Renal cortex interstitium (tissue), 15 donors: ENCODE measurements around the gene MPLKIP. TPM values are rescaled to one million over a fixed set of nuclear protein-coding genes. Genes with fewer than 3 reads are reported as not detected.
"Not testable (repeated sequence)": the region's sequence is repeated elsewhere in the genome, so short reads cannot be mapped to it uniquely, and the experiment has no call there.

Experiments used
- DNase-seq, 11 donors: peaks; one replicate each; pipeline ENCODE4 v3.0.0-alpha.2; 2013; ENCODE audit warnings: low read depth in 9 of 11, low spot score in 4 of 11; ENCODE audit errors: extremely low read depth in 1 of 11
- long read RNA-seq, 16 experiments: transcript quantifications; one replicate each; lab custom pipeline, GENCODE V29; 2026
- polyA plus RNA-seq, 3 donors: library from polyadenylated mRNA; unstranded; fragments of 120-200 nt; gene quantifications; one replicate each; pipeline ENCODE4 v1.2.1, GENCODE V29; 2013; ENCODE audit not compliant: insufficient read length in 3 of 3

The MPLKIP gene
- polyA plus RNA-seq, result 10 to 100 TPM; 45.0 to 45.4 (median 45.1) TPM
- long read RNA-seq, donor 1, full-length matches to known transcripts, result 35 of 35 reads
- long read RNA-seq, donor 1, partial matches to known transcripts, result 0 of 35 reads
- long read RNA-seq, donor 1, other reads (novel, unspliced or antisense), result 0 of 35 reads
- long read RNA-seq, donor 2, full-length matches to known transcripts, result 36 of 36 reads
- long read RNA-seq, donor 2, partial matches to known transcripts, result 0 of 36 reads
- long read RNA-seq, donor 2, other reads (novel, unspliced or antisense), result 0 of 36 reads
- long read RNA-seq, donor 3, full-length matches to known transcripts, result 69 of 69 reads
- long read RNA-seq, donor 3, partial matches to known transcripts, result 0 of 69 reads
- long read RNA-seq, donor 3, other reads (novel, unspliced or antisense), result 0 of 69 reads
- long read RNA-seq, donor 4, full-length matches to known transcripts, result 35 of 42 reads
- long read RNA-seq, donor 4, partial matches to known transcripts, result 7 of 42 reads
- long read RNA-seq, donor 4, other reads (novel, unspliced or antisense), result 0 of 42 reads
- long read RNA-seq, donor 5, result 0 reads
- long read RNA-seq, donor 6, full-length matches to known transcripts, result 30 of 30 reads
- long read RNA-seq, donor 6, partial matches to known transcripts, result 0 of 30 reads
- long read RNA-seq, donor 6, other reads (novel, unspliced or antisense), result 0 of 30 reads
- long read RNA-seq, donor 7, full-length matches to known transcripts, result 50 of 81 reads
- long read RNA-seq, donor 7, partial matches to known transcripts, result 31 of 81 reads
- long read RNA-seq, donor 7, other reads (novel, unspliced or antisense), result 0 of 81 reads
- long read RNA-seq, donor 8, result 0 reads
- long read RNA-seq, donor 9, full-length matches to known transcripts, result 32 of 32 reads
- long read RNA-seq, donor 9, partial matches to known transcripts, result 0 of 32 reads
- long read RNA-seq, donor 9, other reads (novel, unspliced or antisense), result 0 of 32 reads
- long read RNA-seq, donor 10, full-length matches to known transcripts, result 40 of 40 reads
- long read RNA-seq, donor 10, partial matches to known transcripts, result 0 of 40 reads
- long read RNA-seq, donor 10, other reads (novel, unspliced or antisense), result 0 of 40 reads
- long read RNA-seq, donor 11, full-length matches to known transcripts, result 27 of 33 reads
- long read RNA-seq, donor 11, partial matches to known transcripts, result 6 of 33 reads
- long read RNA-seq, donor 11, other reads (novel, unspliced or antisense), result 0 of 33 reads
- long read RNA-seq, donor 12, full-length matches to known transcripts, result 25 of 40 reads
- long read RNA-seq, donor 12, partial matches to known transcripts, result 15 of 40 reads
- long read RNA-seq, donor 12, other reads (novel, unspliced or antisense), result 0 of 40 reads
- long read RNA-seq, donor 13, result 0 reads
- long read RNA-seq, donor 14, full-length matches to known transcripts, result 44 of 50 reads
- long read RNA-seq, donor 14, partial matches to known transcripts, result 6 of 50 reads
- long read RNA-seq, donor 14, other reads (novel, unspliced or antisense), result 0 of 50 reads
- long read RNA-seq, donor 15, full-length matches to known transcripts, result 29 of 29 reads
- long read RNA-seq, donor 15, partial matches to known transcripts, result 0 of 29 reads
- long read RNA-seq, donor 15, other reads (novel, unspliced or antisense), result 0 of 29 reads
- long read RNA-seq, donor 16, full-length matches to known transcripts, result 98 of 98 reads
- long read RNA-seq, donor 16, partial matches to known transcripts, result 0 of 98 reads
- long read RNA-seq, donor 16, other reads (novel, unspliced or antisense), result 0 of 98 reads

DNA sequence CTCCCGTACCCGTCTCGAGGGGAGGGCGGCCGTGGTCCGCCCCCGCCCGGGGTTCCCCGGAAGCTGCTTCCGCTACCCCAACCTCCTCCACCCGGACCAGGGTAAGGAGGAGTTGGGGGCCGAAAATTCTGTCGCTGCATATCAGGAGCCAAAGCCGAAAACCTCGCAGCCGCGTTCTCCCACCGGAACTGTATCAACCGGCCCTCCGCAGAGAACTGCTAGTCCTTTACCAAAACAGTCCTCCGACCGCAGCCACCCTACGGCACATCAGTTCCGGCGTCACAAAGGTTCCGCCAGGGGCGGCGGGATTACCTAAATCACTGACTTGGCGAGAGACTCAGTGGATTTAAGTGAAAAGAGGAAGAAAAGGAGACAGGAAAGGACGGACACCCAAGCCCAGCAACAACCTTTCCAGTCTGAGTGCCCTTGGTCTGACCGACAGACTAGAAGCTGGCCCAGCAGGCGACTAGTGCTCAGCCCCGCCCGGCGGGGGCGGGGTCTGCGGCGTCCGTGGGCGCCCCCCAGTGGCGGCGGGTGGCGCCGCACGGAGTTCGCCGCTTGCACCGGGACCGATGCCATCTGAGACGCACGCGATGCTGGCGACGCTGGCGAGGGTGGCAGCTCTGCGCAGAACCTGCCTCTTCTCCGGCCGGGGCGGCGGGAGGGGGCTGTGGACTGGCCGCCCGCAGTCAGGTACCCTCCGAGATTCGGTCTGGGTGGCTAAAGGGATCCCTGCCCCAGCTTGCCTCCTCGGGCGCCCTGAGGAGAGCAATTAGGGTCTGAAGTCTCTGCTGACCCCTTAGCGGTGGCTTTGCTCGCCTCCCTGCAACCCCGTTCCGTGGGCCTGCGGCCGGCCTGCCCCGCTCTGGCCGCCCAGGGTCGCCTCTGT is at the start of gene MPLKIP, which contains the start of gene SUGCT:
MPLKIP (minus strand) TSS at position 195 of the 889 bp plus-strand sequence; CDS start at position 140, 55 bp downstream.
SUGCT (plus strand) TSS at position 578 of the 889 bp plus-strand sequence.
- DNase-seq, result peak; percentile 72 to 95 (median 85)

- no peak for DNase-seq
Measured at GRCh38 chr7:40182452-40182851, 48.0 kb upstream of the MPLKIP start.

DNA sequence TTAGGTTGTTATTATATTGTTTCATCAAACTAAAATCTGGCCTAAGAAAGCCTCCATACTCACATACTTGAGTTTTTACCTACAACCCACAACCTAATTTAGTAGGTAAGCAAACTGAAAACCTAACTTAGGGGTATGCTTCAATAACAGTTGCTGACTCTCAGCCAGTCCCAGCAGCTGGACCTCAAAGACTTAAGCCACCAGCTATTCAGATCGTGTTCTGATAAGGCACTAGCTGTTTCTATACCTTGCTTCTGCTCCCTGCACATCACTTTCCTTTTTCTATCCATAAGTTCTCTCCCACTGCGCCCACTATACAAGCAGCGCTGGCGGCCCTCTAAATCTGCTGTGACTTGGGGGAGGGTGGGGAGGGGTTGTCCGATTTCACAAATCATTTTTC is 42.6 kb upstream of the MPLKIP start:
- DNase-seq, result no peak

DNA sequence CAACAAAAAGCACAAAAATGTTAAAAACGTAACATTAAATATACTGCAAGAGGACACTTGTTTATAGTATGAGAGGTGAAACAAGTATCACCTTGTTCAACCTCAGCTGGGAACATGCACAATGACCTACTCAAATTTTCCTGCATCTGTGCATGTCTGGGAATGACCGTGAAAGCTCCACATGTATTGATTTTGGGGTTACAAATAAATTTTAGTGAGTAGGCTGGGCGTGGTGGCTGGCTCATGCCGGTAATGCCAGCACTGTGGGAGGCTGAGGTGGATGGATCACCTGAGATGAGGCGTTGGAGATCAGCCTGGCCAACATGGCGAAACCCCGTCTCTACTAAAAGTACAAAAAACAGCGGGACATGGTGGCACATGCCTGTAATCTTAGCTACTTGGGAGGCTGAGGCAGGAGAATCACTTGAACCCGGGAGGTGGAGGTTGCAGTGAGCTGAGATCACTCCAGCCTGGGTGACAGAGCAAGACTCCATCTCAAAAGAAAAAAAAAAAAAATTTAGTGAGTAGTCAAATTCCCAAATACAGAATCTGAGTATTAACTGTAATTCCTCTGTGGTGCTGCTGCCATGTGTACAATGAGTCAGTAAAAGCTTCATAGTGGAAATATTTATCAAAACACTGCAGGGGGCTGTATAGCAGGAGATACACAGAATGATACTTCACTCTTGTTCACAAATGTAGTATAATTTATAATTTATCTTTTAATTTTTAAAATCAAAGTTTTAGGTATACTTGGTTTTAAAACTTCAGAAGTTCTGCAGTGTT is 41.5 kb upstream of the MPLKIP start:
- DNase-seq, result no peak

DNA sequence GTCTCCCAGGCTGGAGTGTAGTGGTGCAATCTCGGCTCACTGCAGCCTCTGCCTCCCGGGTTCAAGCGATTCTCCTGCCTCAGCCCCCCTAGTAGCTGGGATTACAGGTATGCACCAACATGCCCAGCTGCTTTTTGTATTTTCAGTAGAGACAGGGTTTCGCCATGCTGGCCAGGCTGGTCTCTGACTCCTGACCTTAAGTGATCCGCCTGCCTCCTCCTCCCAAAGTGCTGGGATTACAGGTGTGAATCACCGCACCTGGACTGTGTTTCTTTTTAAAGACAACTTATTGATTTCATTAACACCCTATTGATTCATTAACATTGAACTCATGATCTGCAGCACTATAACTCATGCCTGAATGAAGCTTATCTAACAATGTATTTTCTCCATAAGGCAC is 40.8 kb upstream of the MPLKIP start:
- DNase-seq, result not testable (repeated sequence)

- DNase-seq, result not testable (repeated sequence)
Measured at GRCh38 chr7:40173121-40173520, 38.7 kb upstream of the MPLKIP start.

- DNase-seq, result not testable (repeated sequence)
Measured at GRCh38 chr7:40168266-40168665, 33.8 kb upstream of the MPLKIP start.

- DNase-seq, result no peak
Measured at GRCh38 chr7:40167291-40167690, 32.9 kb upstream of the MPLKIP start.

DNA sequence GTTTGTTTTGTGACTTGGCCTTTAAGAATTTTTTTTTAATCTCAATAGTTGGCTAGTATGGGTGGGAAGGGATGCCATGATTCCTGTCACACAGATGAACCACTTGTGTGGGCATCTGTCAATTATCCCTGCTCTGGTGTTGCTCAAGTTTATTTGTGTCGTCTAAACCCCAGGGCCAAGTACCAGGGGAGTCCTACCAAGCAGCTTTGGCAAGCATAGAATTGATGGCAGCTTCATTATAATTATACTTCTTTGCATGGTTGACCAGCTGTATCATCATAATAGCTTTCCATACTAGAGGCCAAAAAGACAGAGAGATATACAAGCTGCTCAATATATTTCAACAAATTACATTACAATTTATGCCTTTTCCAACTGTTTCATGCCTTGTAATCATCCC is 30.8 kb upstream of the MPLKIP start:
- DNase-seq, result no peak

DNA sequence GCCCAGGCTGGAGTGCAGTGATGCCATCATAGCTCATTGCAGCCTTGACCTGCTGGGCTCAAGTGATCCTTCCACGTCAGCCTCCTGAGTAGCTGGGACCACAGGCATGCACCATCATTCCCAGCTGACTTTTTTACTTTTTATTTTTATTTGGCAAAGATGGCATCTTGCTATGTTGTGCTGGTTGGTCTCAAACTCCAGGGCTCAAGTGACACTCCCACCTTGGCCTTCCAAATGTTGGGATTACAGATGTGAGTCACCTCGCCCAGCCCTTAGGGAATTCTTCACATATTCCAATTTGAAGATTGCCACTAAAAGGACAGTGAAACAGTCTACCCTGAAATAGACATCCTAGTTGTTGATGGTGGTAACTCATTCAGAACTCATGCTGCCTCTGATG is 28.1 kb upstream of the MPLKIP start:
- DNase-seq, result no peak

GRCh38 chr7:40156988-40157387 is 22.6 kb upstream of the MPLKIP start:
- DNase-seq, result peak in 4 of 11 donors; percentile 1 to 31 (median 8)

DNA sequence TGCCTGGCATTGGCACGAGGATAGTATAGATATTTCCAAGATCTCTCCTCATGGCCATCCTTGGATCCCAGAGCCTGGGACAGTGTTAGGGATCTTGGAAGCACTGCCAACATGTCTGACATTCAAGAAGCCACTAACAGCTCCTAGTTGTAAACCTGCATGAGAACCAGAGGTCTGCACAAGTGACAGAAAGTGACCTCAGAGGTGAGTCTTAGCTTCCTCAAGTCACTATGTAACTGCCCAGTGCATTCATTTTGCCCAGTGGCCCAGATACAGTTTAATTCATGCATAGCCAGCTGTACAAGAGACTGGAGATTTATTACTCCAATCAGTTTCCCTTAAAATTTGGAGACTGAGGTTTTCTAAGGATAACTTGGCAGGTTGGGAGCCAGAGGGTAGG is 17.1 kb upstream of the MPLKIP start:
- no peak for DNase-seq

DNA sequence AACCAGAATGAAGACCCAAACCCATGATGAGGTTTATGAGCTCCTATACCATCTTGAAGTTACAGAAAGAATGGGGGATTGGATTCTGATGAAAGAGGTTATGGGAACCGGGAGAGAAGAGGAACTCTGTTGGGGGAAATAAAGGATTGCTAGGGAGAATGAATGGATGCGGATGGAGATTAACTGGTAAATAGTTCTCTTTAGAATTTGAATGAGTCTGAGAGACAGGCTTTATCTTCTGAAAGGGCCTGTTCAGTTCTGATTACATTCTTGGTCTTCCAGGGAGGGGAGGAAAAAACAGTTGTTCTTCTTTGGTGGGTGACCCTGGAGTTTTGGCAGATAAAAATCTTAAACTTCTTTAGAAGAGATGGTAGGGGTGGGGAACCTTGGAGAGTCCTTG is 14.2 kb upstream of the MPLKIP start:
- DNase-seq, result no peak

DNA sequence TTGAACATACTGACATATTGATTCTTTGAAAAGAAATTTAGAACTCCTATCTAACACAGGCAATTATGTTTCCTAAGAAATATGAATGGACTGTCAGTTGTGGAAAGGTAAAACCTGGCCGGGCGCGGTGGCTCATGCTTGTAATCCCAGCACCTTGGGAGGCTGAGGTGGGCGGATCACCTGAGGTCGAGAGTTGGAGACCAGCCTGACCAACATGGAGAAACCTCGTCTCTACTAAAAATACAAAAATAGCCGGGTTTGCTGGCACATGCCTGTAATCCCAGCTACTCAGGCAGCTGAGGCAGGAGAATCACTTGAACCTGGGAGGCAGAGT is 13.8 kb upstream of the MPLKIP start:
- not testable (repeated sequence) for DNase-seq

- no peak for DNase-seq
Measured at GRCh38 chr7:40147371-40148246, 13.2 kb upstream of the MPLKIP start.
